Bronchial smooth muscle cell (primary cell): ENCODE measurements around the gene ZNF541. TPM values are rescaled to one million over a fixed set of nuclear protein-coding genes. Genes with fewer than 3 reads are reported as not detected.

Experiments
- total RNA-seq: library from RNA; depleted of rRNA; stranded (reverse); fragments of >200 nt; gene quantifications from 2 replicates; pipeline ENCODE4 v1.2.1, GENCODE V29; 2014

The ZNF541 gene, protein sequence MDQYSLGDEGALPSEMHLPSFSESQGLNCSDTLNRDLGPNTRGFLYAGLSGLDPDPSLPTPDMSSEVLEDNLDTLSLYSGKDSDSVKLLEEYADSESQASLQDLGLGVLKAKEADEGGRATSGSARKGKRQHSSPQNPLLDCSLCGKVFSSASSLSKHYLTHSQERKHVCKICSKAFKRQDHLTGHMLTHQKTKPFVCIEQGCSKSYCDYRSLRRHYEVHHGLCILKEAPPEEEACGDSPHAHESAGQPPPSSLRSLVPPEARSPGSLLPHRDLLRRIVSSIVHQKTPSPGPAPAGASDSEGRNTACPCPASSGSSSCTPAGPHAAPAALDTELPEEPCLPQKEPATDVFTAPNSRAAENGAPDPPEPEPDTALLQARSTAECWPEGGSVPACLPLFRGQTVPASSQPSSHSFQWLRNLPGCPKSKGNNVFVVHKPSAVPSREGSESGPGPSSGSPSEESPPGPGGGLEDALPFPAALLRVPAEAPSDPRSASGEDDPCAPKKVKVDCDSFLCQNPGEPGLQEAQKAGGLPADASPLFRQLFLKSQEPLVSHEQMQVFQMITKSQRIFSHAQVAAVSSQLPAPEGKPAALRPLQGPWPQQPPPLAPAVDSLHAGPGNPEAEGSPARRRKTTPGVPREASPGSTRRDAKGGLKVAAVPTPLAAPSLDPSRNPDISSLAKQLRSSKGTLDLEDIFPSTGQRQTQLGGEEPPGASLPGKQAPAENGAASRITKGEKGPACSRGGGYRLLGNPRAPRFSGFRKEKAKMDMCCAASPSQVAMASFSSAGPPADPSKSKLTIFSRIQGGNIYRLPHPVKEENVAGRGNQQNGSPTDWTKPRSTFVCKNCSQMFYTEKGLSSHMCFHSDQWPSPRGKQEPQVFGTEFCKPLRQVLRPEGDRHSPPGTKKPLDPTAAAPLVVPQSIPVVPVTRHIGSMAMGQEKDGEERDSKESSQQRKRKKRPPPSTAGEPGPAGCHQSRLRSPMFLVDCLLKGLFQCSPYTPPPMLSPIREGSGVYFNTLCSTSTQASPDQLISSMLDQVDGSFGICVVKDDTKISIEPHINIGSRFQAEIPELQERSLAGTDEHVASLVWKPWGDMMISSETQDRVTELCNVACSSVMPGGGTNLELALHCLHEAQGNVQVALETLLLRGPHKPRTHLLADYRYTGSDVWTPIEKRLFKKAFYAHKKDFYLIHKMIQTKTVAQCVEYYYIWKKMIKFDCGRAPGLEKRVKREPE (N-terminal part only)
- total RNA-seq, result 0.26 TPM in 1 of 2 replicates, not detected in the other

DNA sequence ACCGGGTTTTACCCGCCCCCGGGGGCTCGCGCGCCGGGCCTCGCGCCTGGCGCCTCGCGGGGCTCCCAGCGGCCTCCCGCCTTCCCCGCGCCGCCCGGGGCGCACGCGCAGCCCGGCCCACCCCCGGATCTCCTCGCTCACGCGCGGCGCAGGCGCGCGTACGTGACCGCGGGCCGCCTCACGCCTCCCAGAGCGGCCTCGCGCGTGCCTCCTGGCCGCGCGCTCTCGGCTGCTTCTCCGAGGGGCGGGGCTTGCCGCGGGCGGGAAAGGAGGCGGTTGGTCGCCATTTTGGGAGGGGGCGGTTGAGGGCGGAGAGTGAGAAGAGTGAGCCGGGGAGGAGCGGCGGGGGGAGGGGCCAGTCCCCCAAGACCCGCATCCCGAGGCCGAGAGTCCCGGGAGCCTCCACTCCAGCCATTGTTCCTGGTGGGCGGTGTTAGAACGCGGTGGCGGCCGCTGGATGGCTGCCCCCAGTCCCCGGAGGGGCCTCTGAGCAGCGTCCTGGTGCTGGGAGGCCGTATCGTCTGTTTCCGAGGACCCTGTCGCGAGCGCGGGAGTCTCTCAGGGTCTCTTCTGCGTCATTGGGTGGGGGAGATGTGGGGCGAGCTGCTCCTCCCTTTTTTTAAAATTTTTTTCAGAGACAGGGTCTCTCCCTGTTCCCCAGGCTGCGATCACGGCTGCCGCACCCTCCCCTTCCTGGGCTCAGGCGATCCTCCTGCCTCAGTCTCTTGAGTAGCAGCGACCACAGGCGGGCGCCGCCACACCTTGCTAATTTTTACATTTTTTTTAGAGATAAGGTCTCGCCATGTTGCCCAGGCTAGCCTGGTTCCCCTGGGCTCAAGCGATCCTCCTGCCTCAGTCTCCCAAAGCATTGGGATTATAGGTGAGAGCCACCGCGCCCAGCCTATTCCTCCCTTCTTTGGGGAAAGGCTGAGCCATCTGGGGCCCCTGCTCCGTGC is at the start of gene ZNF541:
Gene ZNF541 (minus strand): TSS at position 78 of the 956 bp plus-strand sequence. CDS start 17,292 bp downstream, outside the sequence.

DNA sequence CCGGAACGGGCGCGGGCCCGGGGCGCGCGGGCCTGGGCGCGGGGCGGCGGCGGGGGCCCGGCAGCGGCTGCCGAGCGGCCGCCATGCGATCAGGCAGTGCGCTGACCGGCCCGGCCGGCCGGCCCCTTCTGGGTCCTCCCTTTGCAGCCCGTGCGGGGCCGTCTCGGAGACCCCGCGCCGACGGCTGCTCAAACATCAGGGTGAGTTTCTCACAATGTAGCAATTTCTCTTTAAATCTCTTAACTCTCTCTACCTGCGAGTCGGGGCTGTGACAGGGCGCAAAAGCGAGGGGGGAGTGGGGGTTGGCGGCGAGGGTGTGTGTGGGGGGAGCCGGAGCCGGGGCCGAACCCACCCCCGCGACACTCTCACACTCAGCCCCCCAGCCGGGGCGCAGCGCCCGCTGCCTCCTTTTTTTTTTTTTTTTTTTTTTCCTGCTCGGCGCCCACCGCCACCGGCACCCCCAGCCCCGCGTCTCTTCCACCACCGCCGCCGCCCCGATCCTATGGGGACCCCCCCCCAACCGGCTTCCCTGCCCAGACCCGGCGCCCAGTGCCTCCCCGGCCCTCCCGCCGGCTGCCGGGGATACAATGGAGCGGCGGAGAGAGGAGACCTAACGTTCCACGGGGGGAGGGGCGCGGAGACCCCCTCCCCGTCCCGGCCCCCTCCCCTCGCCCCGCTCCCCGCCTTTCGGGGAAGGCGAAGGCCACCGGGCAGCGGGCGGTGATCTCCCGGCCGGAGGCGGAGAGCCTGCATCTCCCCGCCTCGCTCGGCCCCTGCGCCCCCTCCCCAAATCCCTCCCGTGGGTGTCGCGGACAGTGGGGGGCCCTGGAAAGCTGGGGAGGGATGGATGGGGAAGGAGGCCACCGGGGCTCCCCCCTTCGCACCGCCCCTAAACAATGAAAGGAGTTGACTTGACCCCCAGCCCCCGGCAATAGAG is 36.3 kb upstream of the ZNF541 start, which contains the start of gene BICRA:
Gene BICRA (plus strand): TSS at position 166 of the 937 bp plus-strand sequence. CDS start 64,441 bp downstream, outside the sequence.

Other genes with a start within 250 kb of the ZNF541 start
- 0.16 TPM in 1 of 2 replicates, not detected in the other for gene C5AR2, start 241.0 kb downstream of the ZNF541 start, total RNA-seq
- gene DHX34, start 223.8 kb downstream of the ZNF541 start, total RNA-seq, result 6.6 and 6.8 TPM in 2 replicates
- gene MEIS3, start 153.6 kb downstream of the ZNF541 start, total RNA-seq, result 21.4 and 47.4 TPM in 2 replicates
- gene SLC8A2, start 101.3 kb downstream of the ZNF541 start, total RNA-seq, result not detected in 2 replicates
- gene KPTN, start 88.9 kb downstream of the ZNF541 start, total RNA-seq, result 4.7 and 5.4 TPM in 2 replicates
- gene NAPA, start 58.1 kb downstream of the ZNF541 start, total RNA-seq, result 35.4 and 58.6 TPM in 2 replicates
- gene BICRA, start 36.0 kb upstream of the ZNF541 start, total RNA-seq, result 2.0 and 2.4 TPM in 2 replicates
- gene EHD2, start 140.3 kb upstream of the ZNF541 start, total RNA-seq, result 141 and 160 TPM in 2 replicates
- gene NOP53, start 172.4 kb upstream of the ZNF541 start, total RNA-seq, result 49.0 and 52.5 TPM in 2 replicates
- gene SELENOW, start 205.6 kb upstream of the ZNF541 start, total RNA-seq, result 89.6 and 153 TPM in 2 replicates
- not detected in 2 replicates for gene TPRX1, start 231.4 kb upstream of the ZNF541 start, total RNA-seq
- not detected in 2 replicates for gene CRX, start 248.8 kb upstream of the ZNF541 start, total RNA-seq